ENCODE data around the gene CISD1.

GRCh38 chr10:58291538-58292174, 22.7 kb downstream of the CISD1 start:
- no peak for TF ChIP-seq ZBTB17 (CRISPR knock-in tag; IDR thresholded peaks at IDR 0.05)
- TF ChIP-seq, protein P1, sequence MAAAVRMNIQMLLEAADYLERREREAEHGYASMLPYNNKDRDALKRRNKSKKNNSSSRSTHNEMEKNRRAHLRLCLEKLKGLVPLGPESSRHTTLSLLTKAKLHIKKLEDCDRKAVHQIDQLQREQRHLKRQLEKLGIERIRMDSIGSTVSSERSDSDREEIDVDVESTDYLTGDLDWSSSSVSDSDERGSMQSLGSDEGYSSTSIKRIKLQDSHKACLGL (CRISPR knock-in tag; IDR thresholded peaks at IDR 0.05; ENCODE audit: borderline replicate concordance, poor library complexity, severe bottlenecking), result no peak
